IMR-90 (cell line): ENCODE results near the gene RPS6KA4. TPM values are rescaled to one million over a fixed set of nuclear protein-coding genes. Genes with fewer than 3 reads are reported as not detected.

Experiments
- ATAC-seq: fragments of 200-7000 bp; cut with Tn5 transposase; 2 replicates; pipeline ENCODE4 v1.9.1; 2020; ENCODE audit warnings: low read depth, mild to moderate bottlenecking, moderate library complexity
- BruUV-seq: library from RNA; stranded (reverse); fragments of 400-500 nt; replicated peaks from 2 replicates; lab custom pipeline; 2021; lab: Mats Ljungman, UMichigan
- CTCF ChIA-PET: fragments of 300-600 bp; formaldehyde crosslinking; extraction: SDS; loops from one replicate; lab custom pipeline; 2021; ENCODE audit warnings: antibody characterized with exemption; lab: Yijun Ruan, JAX
- POLR2A ChIA-PET: fragments of 300-600 bp; sonication (Branson Sonifier 250); formaldehyde crosslinking; loops from one replicate; lab custom pipeline; 2022; ENCODE audit warnings: antibody characterized with exemption; ENCODE audit not compliant: unreplicated experiment; lab: Charles Lee
- DNase-seq: peaks from one replicate; pipeline ENCODE4 v3.0.0; 2013
- H2AFZ ChIP-seq: replicated peaks from 2 replicates; pipeline ENCODE3; 2013; ENCODE audit warnings: low read length, mild to moderate bottlenecking; ENCODE audit not compliant: poor library complexity
- H2AK5ac ChIP-seq: 2 replicates; pipeline ENCODE4 v1.6.1; 2013; ENCODE audit warnings: low read depth, low read length, inconsistent platforms
- H2AK9ac ChIP-seq: replicated peaks from 2 replicates; pipeline ENCODE3; 2013; ENCODE audit warnings: mild to moderate bottlenecking, low read depth, low read length, moderate library complexity; ENCODE audit not compliant: poor library complexity
- H2BK120ac ChIP-seq: 2 replicates; pipeline ENCODE4 v1.6.1; 2013; ENCODE audit warnings: low read depth, low read length, inconsistent platforms
- H2BK15ac ChIP-seq: 3 replicates; pipeline ENCODE4 v1.6.1; 2013; ENCODE audit warnings: low read depth, low read length, inconsistent platforms
- H2BK20ac ChIP-seq: 2 replicates; pipeline ENCODE4 v1.6.1; 2013; ENCODE audit warnings: low read depth, mild to moderate bottlenecking, inconsistent platforms, low read length, moderate library complexity
- H2BK5ac ChIP-seq: 2 replicates; pipeline ENCODE4 v1.6.1; 2013; ENCODE audit warnings: mild to moderate bottlenecking, low read depth, low read length, inconsistent platforms; ENCODE audit not compliant: poor library complexity, severe bottlenecking
- H3K14ac ChIP-seq: replicated peaks from 2 replicates; pipeline ENCODE4 v1.6.1; 2013; ENCODE audit warnings: low read depth, low read length, inconsistent platforms
- H3K18ac ChIP-seq: 2 replicates; pipeline ENCODE4 v1.6.1; 2013; ENCODE audit warnings: low read depth, low read length, control low read depth
- H3K23ac ChIP-seq: 2 replicates; pipeline ENCODE4 v1.6.1; 2013; ENCODE audit warnings: low read depth, low read length, inconsistent platforms
- H3K27ac ChIP-seq: 2 replicates; pipeline ENCODE4 v1.5.1; 2013; ENCODE audit warnings: mild to moderate bottlenecking, control low read depth, low read length; ENCODE audit not compliant: insufficient read depth
- H3K27me3 ChIP-seq: 2 replicates; pipeline ENCODE4 v1.6.1; 2013; ENCODE audit warnings: low read length; ENCODE audit not compliant: control insufficient read depth, insufficient read depth
- H3K36me3 ChIP-seq: 2 replicates; pipeline ENCODE4 v1.6.1; 2013; ENCODE audit warnings: low read length, mixed read lengths; ENCODE audit not compliant: control insufficient read depth, insufficient read depth
- H3K4ac ChIP-seq: 2 replicates; pipeline ENCODE4 v1.6.1; 2013; ENCODE audit warnings: low read depth, low read length, inconsistent platforms
- H3K4me1 ChIP-seq: 2 replicates; pipeline ENCODE4 v1.6.1; 2013; ENCODE audit warnings: low read length, mixed read lengths; ENCODE audit not compliant: control insufficient read depth, insufficient read depth
- H3K4me2 ChIP-seq: 2 replicates; pipeline ENCODE4 v1.6.1; 2013; ENCODE audit warnings: low read depth, mild to moderate bottlenecking, control low read depth, low read length, moderate library complexity
- H3K4me3 ChIP-seq: 2 replicates; pipeline ENCODE4 v1.5.1; 2013; ENCODE audit warnings: low read depth, mild to moderate bottlenecking, control low read depth, low read length, moderate library complexity; ENCODE audit not compliant: insufficient read depth
- H3K56ac ChIP-seq: 2 replicates; pipeline ENCODE4 v1.6.1; 2013; ENCODE audit warnings: low read length, inconsistent platforms; ENCODE audit not compliant: insufficient read depth; ENCODE audit errors: extremely low read depth
- H3K79me1 ChIP-seq, 2 experiments: 2 replicates each; pipeline ENCODE4 v1.6.1; 2013; ENCODE audit warnings: low read length in 2 of 2, inconsistent platforms in 1 of 2, low read depth in 1 of 2
- H3K9ac ChIP-seq: 2 replicates; pipeline ENCODE4 v1.6.1; 2013; ENCODE audit warnings: low read depth, low read length, control low read depth
- H3K9me1 ChIP-seq: 2 replicates; pipeline ENCODE4 v1.6.1; 2013; ENCODE audit warnings: low read length, inconsistent platforms; ENCODE audit not compliant: insufficient read depth
- H3K9me3 ChIP-seq: 2 replicates; pipeline ENCODE4 v1.6.1; 2013; ENCODE audit warnings: low read length; ENCODE audit not compliant: control insufficient read depth, insufficient read depth
- H4K20me1 ChIP-seq: 2 replicates; pipeline ENCODE4 v1.6.1; 2013; ENCODE audit warnings: low read length, inconsistent platforms; ENCODE audit not compliant: insufficient read depth
- H4K5ac ChIP-seq: 2 replicates; pipeline ENCODE4 v1.6.1; 2013; ENCODE audit warnings: mild to moderate bottlenecking, low read depth, low read length, control low read depth
- H4K8ac ChIP-seq, 2 experiments: 2 replicates each; pipeline ENCODE4 v1.6.1; 2013; ENCODE audit warnings: low read depth in 2 of 2, low read length in 2 of 2, control low read depth in 1 of 2, inconsistent platforms in 1 of 2
- H4K91ac ChIP-seq: 2 replicates; pipeline ENCODE4 v1.6.1; 2013; ENCODE audit warnings: low read depth, low read length, inconsistent platforms; ENCODE audit not compliant: insufficient read depth
- BHLHE40 ChIP-seq: fragments of 150-350 bp; IDR thresholded peaks from 2 replicates; pipeline ENCODE4 v1.6.1; 2016; ENCODE audit warnings: mild to moderate bottlenecking, low read depth, low read length
- CEBPB ChIP-seq: IDR thresholded peaks from 2 replicates; pipeline ENCODE4 v1.6.1; 2012; ENCODE audit warnings: low read depth, low read length, improper control_type of control experiment
- CHD1 ChIP-seq: IDR thresholded peaks from 2 replicates; pipeline ENCODE4 v1.6.1; 2012; ENCODE audit warnings: low read depth, low read length, improper control_type of control experiment
- CTCF ChIP-seq: conservative IDR thresholded peaks from 2 replicates; pipeline ENCODE4 v1.5.1; 2012; ENCODE audit warnings: mild to moderate bottlenecking, low read depth, low read length, improper control_type of control experiment
- ELK1 ChIP-seq: fragments of 150-350 bp; IDR thresholded peaks from 2 replicates; pipeline ENCODE4 v1.6.1; 2016; ENCODE audit warnings: low read depth, mild to moderate bottlenecking, low read length, moderate library complexity, borderline replicate concordance
- FOS ChIP-seq: fragments of 150-350 bp; IDR thresholded peaks from 2 replicates; pipeline ENCODE4 v1.6.1; 2016; ENCODE audit warnings: low read depth, low read length
- MAFK ChIP-seq: IDR thresholded peaks from 2 replicates; pipeline ENCODE4 v1.6.1; 2012; ENCODE audit warnings: low read depth, low read length, improper control_type of control experiment
- MAZ ChIP-seq: IDR thresholded peaks from 2 replicates; pipeline ENCODE4 v1.6.1; 2012; ENCODE audit warnings: low read depth, mild to moderate bottlenecking, low read length, improper control_type of control experiment, moderate library complexity, borderline replicate concordance
- MXI1 ChIP-seq: IDR thresholded peaks from 2 replicates; pipeline ENCODE4 v1.6.1; 2012; ENCODE audit warnings: low read depth, mild to moderate bottlenecking, low read length, moderate library complexity, borderline replicate concordance
- NFE2L2 ChIP-seq: fragments of 150-350 bp; IDR thresholded peaks from 2 replicates; pipeline ENCODE4 v1.6.1; 2016; ENCODE audit warnings: low read depth, mild to moderate bottlenecking, low read length
- POLR2A ChIP-seq: IDR thresholded peaks from 2 replicates; pipeline ENCODE4 v1.6.1; 2012; ENCODE audit warnings: mild to moderate bottlenecking, low read depth, low read length
- RAD21 ChIP-seq: IDR thresholded peaks from 2 replicates; pipeline ENCODE4 v1.6.1; 2012; ENCODE audit warnings: low read length, improper control_type of control experiment
- RCOR1 ChIP-seq: IDR thresholded peaks from 2 replicates; pipeline ENCODE4 v1.6.1; 2012; ENCODE audit warnings: mild to moderate bottlenecking, low read length, improper control_type of control experiment; ENCODE audit not compliant: insufficient replicate concordance
- RFX5 ChIP-seq: IDR thresholded peaks from 2 replicates; pipeline ENCODE4 v1.8.0; 2012; ENCODE audit warnings: low read depth, mild to moderate bottlenecking, low read length, moderate library complexity
- SMC3 ChIP-seq: fragments of 150-350 bp; IDR thresholded peaks from 2 replicates; pipeline ENCODE4 v1.6.1; 2016; ENCODE audit warnings: low read depth, mild to moderate bottlenecking, antibody characterized with exemption, low read length, moderate library complexity
- USF2 ChIP-seq: fragments of 150-350 bp; IDR thresholded peaks from 2 replicates; pipeline ENCODE4 v1.6.1; 2017; ENCODE audit warnings: mild to moderate bottlenecking, antibody characterized with exemption, low read length, low read depth
- WGBS, 2 experiments: methylation state at CpG; one replicate each; pipeline versions ENCODE4 v1.1.5 to v1.1.7; 2013; ENCODE audit warnings: missing lambda C conversion rate in 2 of 2; ENCODE audit not compliant: insufficient read length in 1 of 2; ENCODE audit errors: extremely low coverage in 2 of 2; 5-methylcytosine and 5-hydroxymethylcytosine counted together
- dilution Hi-C: fragments of 300-500 bp; cut with HindIII; formaldehyde crosslinking; loops from one replicate; pipeline ENCODE4 v1.14.3; 2018; ENCODE audit warnings: low sequenced_read_pairs; ENCODE audit not compliant: unreplicated experiment
- in situ Hi-C: fragments of 300-500 bp; cut with MboI; formaldehyde crosslinking; loops from 3 replicates; pipeline ENCODE4 v1.14.3; 2019; ENCODE audit warnings: low sequenced_read_pairs, inconsistent platforms, mixed read lengths
- intact Hi-C: fragments of 100-400 bp; cut with micrococcal nuclease; formaldehyde crosslinking; loops from 2 replicates; pipeline ENCODE4 v1.10.0; 2022
- polyA plus RNA-seq, 3 experiments: library from polyadenylated mRNA; depleted of rRNA; stranded (reverse); fragments of >200 nt; gene quantifications; 2 replicates each; pipeline ENCODE4 v1.2.3, GENCODE V29; 2012; ENCODE audit warnings: low replicate concordance in 1 of 3
- total RNA-seq: library from RNA; depleted of rRNA; stranded (reverse); fragments of >200 nt; gene quantifications from 2 replicates; pipeline ENCODE4 v1.2.3, GENCODE V29; 2012

The RPS6KA4 gene
- total and polyA plus RNA-seq, 2 of the 4 experiments (the other 2 are of a cell fraction): 38.8 to 52.9 TPM

GRCh38 chr11:64407630-64408029 is 48.7 kb downstream of the RPS6KA4 start:
- no peak overlapping the region for H3K9ac ChIP-seq
- H3K79me1 ChIP-seq: no peaks in the 10 kb centered on the region
- H4K20me1 ChIP-seq: no peaks in the 10 kb centered on the region
- H4K91ac ChIP-seq: no peak overlapping the region
- H3K56ac ChIP-seq: no peak overlapping the region
- H3K27ac ChIP-seq: no peak overlapping the region
- BruUV-seq: no TSS peak
- H3K4me1 ChIP-seq: no peaks in the 10 kb centered on the region
- POLR2A ChIA-PET: no interaction called here
- H4K5ac ChIP-seq: no peak overlapping the region
- no peak overlapping the region for H3K23ac ChIP-seq
- TF ChIP-seq MAFK (no peak), MAZ (no peak), SMC3 (no peak), ELK1 (no peak), RFX5 (no peak), RAD21 (no peak), CHD1 (no peak), RCOR1 (no peak), CEBPB (no peak), BHLHE40 (no peak), USF2 (no peak), CTCF (no peak), NFE2L2 (no peak), POLR2A (no peak), MXI1 (no peak), FOS (no peak)
- H2AFZ ChIP-seq: no peak overlapping the region
- H3K18ac ChIP-seq: no peak overlapping the region
- H2AK5ac ChIP-seq: no peak overlapping the region
- H3K36me3 ChIP-seq: no peaks in the 10 kb centered on the region
- intact Hi-C loops (no loop called here), in situ Hi-C loops (no loop called here), dilution Hi-C loops (no loop called here)
- no peak overlapping the region for H3K4ac ChIP-seq
- H2BK15ac ChIP-seq: no peak overlapping the region
- H3K9me3 ChIP-seq: peaks cover 5% of the 10 kb centered on the region
- H3K14ac ChIP-seq: no peak overlapping the region
- no peak for DNase-seq
- CTCF ChIA-PET: no interaction called here
- no peak overlapping the region for H3K4me2 ChIP-seq
- WGBS, 2 experiments: no CpG with 5 or more reads among the region's 2 CpGs
- no peaks in the 10 kb centered on the region for H3K9me1 ChIP-seq
- peaks cover 36% of the 10 kb centered on the region for H3K27me3 ChIP-seq
- peak overlapping the region; percentile 75 for H2BK5ac ChIP-seq
- H2BK120ac ChIP-seq: no peak overlapping the region
- H2BK20ac ChIP-seq: no peak overlapping the region
- H4K8ac ChIP-seq: no peak overlapping the region
- no peak overlapping the region for H3K4me3 ChIP-seq
- no peak overlapping the region for H2AK9ac ChIP-seq
- ATAC-seq: no peak
